Measurements from ENCODE around the gene BAIAP2L1. TPM values are rescaled to one million over a fixed set of nuclear protein-coding genes. Genes with fewer than 3 reads are reported as not detected.
A peak's percentile ranks its signal among the peaks of the same experiment; 100 is the strongest.

The BAIAP2L1 gene
- polyA plus RNA-seq, 4 donors: 23.8 to 51.4 (median 33.1) TPM

DNA sequence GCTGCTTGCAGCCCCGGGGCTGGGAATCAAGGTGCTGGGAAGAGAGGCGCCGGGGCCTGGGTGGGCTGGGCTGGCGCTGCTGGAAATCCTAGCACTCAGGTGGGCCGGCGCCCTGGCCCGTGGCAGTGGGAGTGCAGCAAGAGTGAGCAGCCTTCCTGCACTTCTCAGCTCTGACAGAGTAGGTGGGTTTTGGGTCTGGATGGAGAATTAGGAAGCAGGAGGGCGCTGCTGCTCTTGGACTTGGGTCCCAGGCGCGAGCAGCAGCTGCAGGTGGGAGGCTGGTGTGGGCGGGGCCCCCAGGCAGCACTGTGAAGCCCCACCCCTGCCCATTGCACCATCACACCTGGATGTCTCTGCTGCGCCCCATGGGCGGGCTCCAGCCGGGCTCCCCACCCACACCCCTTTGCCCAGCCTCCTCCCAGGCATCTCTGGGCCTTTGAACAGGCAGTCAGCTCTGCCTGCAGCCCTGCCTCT is 113.4 kb downstream of the BAIAP2L1 start:
- FAIRE-seq: no peak
- 29 to 69% (median 56%) methylated on average over 12 to 14 of the region's 14 CpGs for WGBS, 3 donors
- Histone ChIP-seq H3K4me1 (ENCODE audit: control insufficient read depth in 3 of 3, insufficient read depth in 2 of 3, low read depth in 1 of 3, low read length in 2 of 3) (peaks cover 11 to 53% (median 12%) of the 10 kb centered on the region in 3 donors), H3K27ac (ENCODE audit: low read depth in 1 of 3, low read length in 2 of 3) (peak overlapping the region; percentile 6 to 43 (median 43)), H3K4me3 (ENCODE audit: low read depth in 1 of 3, low read length in 3 of 3) (no peak overlapping the region), H3K36me3 (ENCODE audit: control insufficient read depth in 3 of 3, insufficient read depth in 2 of 3, low read depth in 1 of 3, low read length in 3 of 3) (peaks cover 6 to 93% (median 14%) of the 10 kb centered on the region in 3 donors), H3K9me3 (ENCODE audit: control insufficient read depth in 2 of 2, insufficient read depth in 1 of 2, low read depth in 1 of 2, low read length in 1 of 2) (no peaks in the 10 kb centered on the region), H3K27me3 (ENCODE audit: control insufficient read depth in 3 of 3, insufficient read depth in 3 of 3, low read length in 3 of 3) (no peaks in the 10 kb centered on the region)
- peak; percentile 91 to 95 for DNase-seq

GRCh38 chr7:98286701-98287485 is 114.0 kb downstream of the BAIAP2L1 start:
- H3K9me3 ChIP-seq (ENCODE audit: control insufficient read depth in 2 of 2, insufficient read depth in 1 of 2, low read depth in 1 of 2, low read length in 1 of 2): no peaks in the 10 kb centered on the region
- H3K4me3 ChIP-seq (ENCODE audit: low read depth in 1 of 3, low read length in 3 of 3): no peak overlapping the region
- H3K4me1 ChIP-seq (ENCODE audit: control insufficient read depth in 3 of 3, insufficient read depth in 2 of 3, low read depth in 1 of 3, low read length in 2 of 3): peaks cover 11 to 53% (median 12%) of the 10 kb centered on the region in 3 donors
- FAIRE-seq (no peak), DNase-seq (no peak)
- no peaks in the 10 kb centered on the region for H3K27me3 ChIP-seq (ENCODE audit: control insufficient read depth in 3 of 3, insufficient read depth in 3 of 3, low read length in 3 of 3)
- H3K36me3 ChIP-seq (ENCODE audit: control insufficient read depth in 3 of 3, insufficient read depth in 2 of 3, low read depth in 1 of 3, low read length in 3 of 3): peaks cover 6 to 87% (median 11%) of the 10 kb centered on the region in 3 donors
- 43 to 68% (median 59%) methylated on average over 19 to 21 of the region's 21 CpGs for WGBS, 3 donors
- peak overlapping the region; percentile 0 to 92 (median 43) for H3K27ac ChIP-seq (ENCODE audit: low read depth in 1 of 3, low read length in 2 of 3)

- FAIRE-seq (no peak), DNase-seq (peak; percentile 38 to 54)
- peak overlapping the region; percentile 66 to 92 (median 72) for H3K27ac ChIP-seq (ENCODE audit: low read depth in 1 of 3, low read length in 2 of 3)
- 50 to 72% (median 51%) methylated on average over 13 to 14 of the region's 14 CpGs for WGBS, 3 donors
- H3K4me1 ChIP-seq (ENCODE audit: control insufficient read depth in 3 of 3, insufficient read depth in 2 of 3, low read depth in 1 of 3, low read length in 2 of 3): peaks cover 11 to 53% (median 12%) of the 10 kb centered on the region in 3 donors
- H3K36me3 ChIP-seq (ENCODE audit: control insufficient read depth in 3 of 3, insufficient read depth in 2 of 3, low read depth in 1 of 3, low read length in 3 of 3): peaks cover 4 to 79% (median 5%) of the 10 kb centered on the region in 3 donors
- H3K4me3 ChIP-seq (ENCODE audit: low read depth in 1 of 3, low read length in 3 of 3): no peak overlapping the region
- H3K27me3 ChIP-seq (ENCODE audit: control insufficient read depth in 3 of 3, insufficient read depth in 3 of 3, low read length in 3 of 3): no peaks in the 10 kb centered on the region
- H3K9me3 ChIP-seq (ENCODE audit: control insufficient read depth in 2 of 2, insufficient read depth in 1 of 2, low read depth in 1 of 2, low read length in 1 of 2): no peaks in the 10 kb centered on the region
Observed at GRCh38 chr7:98286093-98286539, 114.8 kb downstream of the BAIAP2L1 start.

DNA sequence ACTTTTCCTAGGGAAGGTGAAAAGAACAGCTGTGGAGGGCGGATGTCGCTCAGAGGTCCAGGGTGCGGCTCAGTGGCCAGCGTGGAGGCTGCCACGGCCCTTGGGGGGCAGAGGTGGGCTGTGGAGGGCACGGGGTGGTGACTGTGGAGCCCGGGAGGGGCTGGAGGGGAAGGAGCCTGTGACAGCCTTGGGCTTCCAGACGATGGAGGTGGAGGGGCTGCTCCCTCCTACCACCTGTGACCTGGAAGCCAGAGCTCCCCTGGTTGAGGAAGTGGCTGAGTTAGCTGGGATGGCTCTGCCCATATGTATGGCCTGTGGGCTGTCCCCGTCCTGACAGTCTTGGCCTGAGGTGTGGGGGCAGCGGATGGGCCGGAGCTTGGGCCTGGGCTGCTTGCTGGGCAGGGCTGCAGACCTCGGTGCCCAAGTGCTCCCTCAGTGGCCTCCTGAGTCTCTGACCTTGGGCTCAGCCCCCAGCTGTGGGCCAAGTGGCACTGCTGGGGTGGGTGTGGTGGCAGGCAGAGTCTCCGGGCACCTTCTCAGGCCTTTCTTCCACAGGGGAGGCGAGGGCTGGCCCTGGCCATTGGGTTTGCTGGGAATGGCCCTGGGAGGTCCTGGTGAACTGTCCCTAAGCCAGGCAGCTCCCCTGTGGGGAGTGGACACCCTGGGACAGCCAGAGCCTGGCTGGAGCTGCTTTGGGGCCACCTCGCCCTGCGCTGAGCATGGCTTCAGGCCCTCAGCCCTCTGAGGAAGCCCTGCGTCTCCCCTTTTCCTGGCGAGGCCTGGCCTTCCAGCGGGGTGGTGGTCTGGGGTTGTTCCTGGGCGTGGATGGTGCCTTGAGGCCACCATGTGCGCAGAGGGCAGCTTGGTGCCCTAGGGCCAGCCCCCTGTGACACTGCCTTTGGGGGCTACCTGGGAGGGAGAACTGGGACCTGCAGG is 115.5 kb downstream of the BAIAP2L1 start:
- DNase-seq: no peak
- peaks cover 11 to 58% (median 13%) of the 10 kb centered on the region in 3 donors for H3K4me1 ChIP-seq (ENCODE audit: control insufficient read depth in 3 of 3, insufficient read depth in 2 of 3, low read depth in 1 of 3, low read length in 2 of 3)
- FAIRE-seq: no peak
- peak overlapping the region in 2 of 3 donors; percentile 20 for H3K4me3 ChIP-seq (ENCODE audit: low read depth in 1 of 3, low read length in 3 of 3)
- peak overlapping the region; percentile 66 to 92 (median 72) for H3K27ac ChIP-seq (ENCODE audit: low read depth in 1 of 3, low read length in 2 of 3)
- H3K36me3 ChIP-seq (ENCODE audit: control insufficient read depth in 3 of 3, insufficient read depth in 2 of 3, low read depth in 1 of 3, low read length in 3 of 3): peaks cover 0 to 72% (median 4%) of the 10 kb centered on the region in 3 donors
- no peaks in the 10 kb centered on the region for H3K9me3 ChIP-seq (ENCODE audit: control insufficient read depth in 2 of 2, insufficient read depth in 1 of 2, low read depth in 1 of 2, low read length in 1 of 2)
- WGBS, 3 donors: 55 to 71% (median 56%) methylated on average over 19 to 21 of the region's 21 CpGs
- H3K27me3 ChIP-seq (ENCODE audit: control insufficient read depth in 3 of 3, insufficient read depth in 3 of 3, low read length in 3 of 3): no peaks in the 10 kb centered on the region

DNA sequence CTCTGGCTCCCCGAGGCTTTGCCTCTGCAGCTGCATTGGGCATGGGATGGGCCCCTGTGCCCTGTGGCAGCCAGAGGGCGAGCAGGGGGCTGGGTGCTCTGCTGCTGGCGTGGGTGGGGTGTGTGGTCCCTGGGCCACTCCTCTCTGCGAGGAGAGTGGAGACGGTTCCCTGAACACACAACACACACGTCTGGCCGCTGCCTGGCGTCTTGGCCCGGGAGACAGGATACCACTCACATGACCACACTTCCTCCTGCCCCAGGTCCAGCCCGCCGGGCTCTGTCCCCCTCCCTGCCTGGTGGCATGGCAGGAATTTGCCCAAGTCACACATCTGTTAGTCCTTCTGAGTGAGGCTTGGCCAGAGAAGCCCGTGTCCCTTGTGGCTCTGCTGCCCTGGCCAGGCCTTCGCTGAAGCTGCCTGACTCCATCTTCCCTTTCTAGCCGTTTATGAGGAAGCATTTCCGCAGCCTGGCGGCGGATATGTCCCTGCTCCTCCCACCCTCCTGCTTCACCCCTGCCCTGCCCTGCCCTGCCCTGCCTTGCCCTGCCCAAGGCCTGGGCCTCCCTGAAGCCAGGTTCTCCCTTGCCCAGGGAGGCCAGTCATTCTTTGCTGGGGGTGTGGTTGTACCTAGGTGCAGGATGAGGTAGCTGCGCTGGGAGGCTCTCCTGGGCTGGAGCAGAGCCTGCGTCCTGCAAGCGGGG is 116.4 kb downstream of the BAIAP2L1 start:
- H3K36me3 ChIP-seq (ENCODE audit: control insufficient read depth in 3 of 3, insufficient read depth in 2 of 3, low read depth in 1 of 3, low read length in 3 of 3): peaks cover 0 to 67% (median 2%) of the 10 kb centered on the region in 3 donors
- peak; percentile 78 to 95 for DNase-seq
- H3K27ac ChIP-seq (ENCODE audit: low read depth in 1 of 3, low read length in 2 of 3): peak overlapping the region; percentile 72 to 97 (median 92)
- WGBS, 3 donors: 11 to 30% (median 29%) methylated on average over 20 of the region's 20 CpGs
- no peaks in the 10 kb centered on the region for H3K9me3 ChIP-seq (ENCODE audit: control insufficient read depth in 2 of 2, insufficient read depth in 1 of 2, low read depth in 1 of 2, low read length in 1 of 2)
- peak overlapping the region in 2 of 3 donors; percentile 75 to 93 for H3K4me3 ChIP-seq (ENCODE audit: low read depth in 1 of 3, low read length in 3 of 3)
- peaks cover 11 to 61% (median 14%) of the 10 kb centered on the region in 3 donors for H3K4me1 ChIP-seq (ENCODE audit: control insufficient read depth in 3 of 3, insufficient read depth in 2 of 3, low read depth in 1 of 3, low read length in 2 of 3)
- no peaks in the 10 kb centered on the region for H3K27me3 ChIP-seq (ENCODE audit: control insufficient read depth in 3 of 3, insufficient read depth in 3 of 3, low read length in 3 of 3)
- FAIRE-seq: no peak

DNA sequence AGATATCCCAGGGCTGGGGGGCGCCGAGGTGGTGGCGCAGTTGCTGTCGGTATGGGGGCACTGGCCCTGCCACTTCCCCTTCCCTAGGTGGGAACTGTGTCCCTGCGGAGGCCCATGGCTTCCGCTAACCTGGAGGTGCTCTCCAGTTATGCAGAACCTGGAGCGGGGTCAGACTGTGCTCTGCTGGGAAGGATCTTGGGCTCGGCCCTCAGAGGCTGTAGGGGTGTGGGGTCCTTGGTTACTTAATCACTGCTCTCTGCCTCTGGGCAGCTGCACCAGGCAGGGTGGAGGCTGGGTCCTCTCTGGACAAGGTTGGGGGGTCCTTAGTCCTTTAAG is 117.0 kb downstream of the BAIAP2L1 start:
- Histone ChIP-seq H3K9me3 (ENCODE audit: control insufficient read depth in 2 of 2, insufficient read depth in 1 of 2, low read depth in 1 of 2, low read length in 1 of 2) (no peaks in the 10 kb centered on the region), H3K27me3 (ENCODE audit: control insufficient read depth in 3 of 3, insufficient read depth in 3 of 3, low read length in 3 of 3) (no peaks in the 10 kb centered on the region), H3K4me1 (ENCODE audit: control insufficient read depth in 3 of 3, insufficient read depth in 2 of 3, low read depth in 1 of 3, low read length in 2 of 3) (peaks cover 11 to 61% (median 14%) of the 10 kb centered on the region in 3 donors), H3K36me3 (ENCODE audit: control insufficient read depth in 3 of 3, insufficient read depth in 2 of 3, low read depth in 1 of 3, low read length in 3 of 3) (peaks cover 0 to 61% (median 2%) of the 10 kb centered on the region in 3 donors), H3K27ac (ENCODE audit: low read depth in 1 of 3, low read length in 2 of 3) (peak overlapping the region; percentile 72 to 97 (median 92)), H3K4me3 (ENCODE audit: low read depth in 1 of 3, low read length in 3 of 3) (peak overlapping the region in 2 of 3 donors; percentile 75 to 93)
- DNase-seq: peak in 1 of 2 donors; percentile 32
- 20 to 57% (median 42%) methylated on average over 8 of the region's 8 CpGs for WGBS, 3 donors
- no peak for FAIRE-seq

DNA sequence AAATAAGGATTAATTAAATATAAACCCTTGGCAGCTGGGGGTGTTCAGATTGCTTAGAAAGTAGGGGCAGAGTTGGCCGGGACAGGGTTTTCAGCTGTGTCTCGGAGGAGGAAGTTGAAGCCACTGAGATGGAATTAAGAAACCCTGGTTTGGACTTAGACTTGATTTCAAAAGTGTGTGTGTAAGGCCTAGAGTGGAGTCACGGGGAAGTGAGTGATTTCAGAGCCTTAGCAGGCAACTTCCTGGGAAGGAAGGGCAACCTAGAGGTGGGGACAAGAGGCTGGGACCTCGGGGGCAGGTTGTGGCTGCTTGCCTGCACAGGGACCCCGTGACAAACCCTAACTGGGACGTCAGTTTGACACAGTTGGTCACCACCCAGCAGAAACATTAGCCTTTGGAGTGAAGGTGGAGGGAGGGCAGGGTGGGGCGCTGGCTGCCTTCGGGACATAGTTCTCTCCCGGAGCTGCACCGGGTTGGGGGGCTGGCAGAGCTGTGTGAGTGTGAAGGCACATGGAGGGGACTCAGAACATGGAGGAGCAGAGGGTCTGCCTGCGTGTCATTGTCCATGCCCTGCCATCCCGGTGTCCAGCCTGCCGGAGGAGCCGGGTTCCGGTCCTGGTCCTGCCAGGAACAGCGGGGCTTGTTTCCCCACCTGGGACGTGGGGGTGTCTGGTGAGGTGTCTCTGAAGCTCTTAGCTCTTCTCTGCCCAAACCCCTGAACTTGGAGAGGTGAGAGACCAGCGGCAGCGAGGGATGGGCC is 117.6 kb downstream of the BAIAP2L1 start:
- no peaks in the 10 kb centered on the region for H3K27me3 ChIP-seq (ENCODE audit: control insufficient read depth in 3 of 3, insufficient read depth in 3 of 3, low read length in 3 of 3)
- DNase-seq: peak; percentile 83 to 85
- H3K36me3 ChIP-seq (ENCODE audit: control insufficient read depth in 3 of 3, insufficient read depth in 2 of 3, low read depth in 1 of 3, low read length in 3 of 3): peaks cover 0 to 56% (median 0%) of the 10 kb centered on the region in 3 donors
- peak overlapping the region; percentile 18 to 93 (median 75) for H3K4me3 ChIP-seq (ENCODE audit: low read depth in 1 of 3, low read length in 3 of 3)
- no peaks in the 10 kb centered on the region for H3K9me3 ChIP-seq (ENCODE audit: control insufficient read depth in 2 of 2, insufficient read depth in 1 of 2, low read depth in 1 of 2, low read length in 1 of 2)
- peaks cover 11 to 61% (median 14%) of the 10 kb centered on the region in 3 donors for H3K4me1 ChIP-seq (ENCODE audit: control insufficient read depth in 3 of 3, insufficient read depth in 2 of 3, low read depth in 1 of 3, low read length in 2 of 3)
- H3K27ac ChIP-seq (ENCODE audit: low read depth in 1 of 3, low read length in 2 of 3): peak overlapping the region; percentile 72 to 97 (median 92)
- no peak for FAIRE-seq
- whole genome bisulfite sequencing, 3 donors: 17 to 47% (median 26%) methylated on average over 18 to 19 of the region's 19 CpGs

All from small intestine (tissue), 7 donors.